SH-SY5Y (cell line): ENCODE results near the gene CCDC40.

Experiments used
- GATA2 ChIP-seq: IDR thresholded peaks from 2 replicates; pipeline ENCODE4 v1.6.1; 2011; ENCODE audit warnings: mild to moderate bottlenecking, low read depth, low read length
- GATA3 ChIP-seq: IDR thresholded peaks from 2 replicates; pipeline ENCODE4 v1.6.1; 2011; ENCODE audit warnings: low read depth, mild to moderate bottlenecking, low read length, moderate library complexity

DNA sequence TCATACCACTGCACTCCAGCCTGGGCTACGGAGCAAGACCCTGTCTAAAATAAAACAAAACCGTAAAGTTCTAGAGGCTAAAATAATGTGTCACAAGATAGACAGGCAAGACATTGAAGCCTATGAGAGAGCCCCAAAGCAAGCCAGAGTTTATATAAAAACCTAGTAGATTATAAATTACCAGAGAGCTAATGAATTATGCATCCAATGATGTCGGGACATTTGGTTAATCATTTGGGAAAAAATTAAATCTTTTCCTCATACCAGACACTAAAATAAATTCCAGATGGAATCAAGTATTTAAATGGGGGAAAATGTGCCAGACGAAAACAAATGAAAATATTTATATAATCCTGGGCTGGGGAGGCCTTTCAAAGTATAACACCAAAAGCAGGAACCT, 24.2 kb downstream of the CCDC40 start:
- TF ChIP-seq GATA2: no peak
- TF ChIP-seq GATA3: no peak
